ENCODE data around the gene TMEM217. TPM values are rescaled to one million over a fixed set of nuclear protein-coding genes. Genes with fewer than 3 reads are reported as not detected.

TMEM217 gene
- total and polyA plus RNA-seq, 2 of the 8 experiments (the other 6 are each of a cell fraction or from before 2014, with no cell fraction given): 0.60 to 1.1 TPM

- Histone ChIP-seq H3K36me3 (ENCODE audit: control insufficient read depth in 2 of 4, insufficient read depth in 4 of 4, low read length in 3 of 4) (no peaks in the 10 kb centered on the region), H2BK5ac (ENCODE audit: low read depth, low read length) (no peak overlapping the region), H3K4ac (replicated peaks; ENCODE audit: insufficient read length, low read depth, low read length) (no peak overlapping the region), H3K27me3 (replicated peaks in 1 of 4; ENCODE audit: control insufficient read depth in 3 of 4, extremely low read depth in 1 of 4, insufficient read depth in 3 of 4, low read length in 3 of 4) (no peaks in the 10 kb centered on the region; a peak in 1 of 7 replicates), H2BK15ac (ENCODE audit: low read length) (no peak overlapping the region), H3K4me2 (ENCODE audit: insufficient read depth in 1 of 2, low read depth in 2 of 2, low read length in 2 of 2) (no peak overlapping the region), H3K18ac (ENCODE audit: extremely low read depth, low read length) (no peak overlapping the region), H3K23me2 (ENCODE audit: low read depth, low read length) (peaks cover 5% of the 10 kb centered on the region; the same call in 1 of the 2 replicates), H2BK20ac (ENCODE audit: low read length) (no peak overlapping the region), H2BK120ac (replicated peaks; ENCODE audit: low read depth, low read length) (no peak overlapping the region), H3K9me3 (ENCODE audit: insufficient read depth in 2 of 2, low read depth in 1 of 2, low read length in 1 of 2) (no peaks in the 10 kb centered on the region), H2AFZ (ENCODE audit: low read length) (0 out of 2 replicates have a peak overlapping the region, but pooled peaks have one; percentile 18), H3K79me1 (ENCODE audit: low read depth, low read length) (no peaks in the 10 kb centered on the region), H3K27ac (ENCODE audit: low read depth, low read length) (no peak overlapping the region), H3K23ac (ENCODE audit: insufficient read length) (no peak overlapping the region), H2AK5ac (ENCODE audit: low read depth, low read length) (no peak overlapping the region), H3K4me3 (ENCODE audit: extremely low read depth in 1 of 4, insufficient read depth in 2 of 4, low read depth in 3 of 4, low read length in 4 of 4) (no peak overlapping the region), H3K14ac (ENCODE audit: insufficient read length) (no peak overlapping the region), H2BK12ac (ENCODE audit: low read depth, low read length) (no peak overlapping the region), H3K56ac (replicated peaks; ENCODE audit: insufficient read length, low read depth, low read length) (no peak overlapping the region), H4K8ac (ENCODE audit: extremely low read depth, insufficient read depth, low read length) (no peak overlapping the region), H4K20me1 (replicated peaks in 1 of 2; ENCODE audit: control insufficient read depth in 1 of 2, insufficient read depth in 2 of 2, low read length in 2 of 2) (peaks cover 0 to 2% of the 10 kb centered on the region in 2 experiments), H4K5ac (ENCODE audit: insufficient read length, low read depth, low read length) (no peak overlapping the region), H3K4me1 (replicated peaks in 1 of 4; ENCODE audit: control insufficient read depth in 3 of 4, insufficient read depth in 4 of 4, low read length in 3 of 4) (no peaks in the 10 kb centered on the region; a peak in 1 of 7 replicates), H4K91ac (replicated peaks; ENCODE audit: insufficient read length, low read length) (no peak overlapping the region), H3K9ac (replicated peaks in 1 of 4; ENCODE audit: extremely low read depth in 1 of 4, low read depth in 3 of 4, low read length in 3 of 4) (no peak overlapping the region), H3K79me2 (ENCODE audit: control insufficient read depth in 1 of 2, insufficient read depth in 2 of 2, low read length in 2 of 2) (no peaks in the 10 kb centered on the region)
- POLR2A ChIA-PET (ENCODE audit: partially characterized antibody): interaction anchor here (0.6 to 2.8 kb wide), 5 partner anchors 34 to 155 kb away, joined by 3 to 9 read pairs (median 3); no protein-coding TSS in a partner anchor
- 77% methylated on average over 2 of the region's 4 CpGs; no CpG with 5 or more reads in 1 of the 2 experiments for WGBS, 2 experiments (ENCODE audit: extremely low coverage in 1 of 2, insufficient coverage in 1 of 2, insufficient read length in 1 of 2, insufficient replicate concordance in 2 of 2, low coverage in 1 of 2, low lambda C conversion rate in 2 of 2, missing lambda C conversion rate in 1 of 2)
- FAIRE-seq (no peak), DNase-seq (ENCODE audit: low read depth in 1 of 2, low spot score in 2 of 2) (no peak)
- CTCF ChIA-PET (ENCODE audit: partially characterized antibody): interaction anchor here (0.6 to 34.9 kb wide), 10 partner anchors 12 to 465 kb away, joined by 3 to 866 read pairs (median 3); no protein-coding TSS in a partner anchor
- TF ChIP-seq CTBP2 (IDR thresholded peaks at IDR 0.05; ENCODE audit: borderline replicate concordance, insufficient read depth, insufficient read length, low read length) (no peak), RAD21 (IDR thresholded peaks at IDR 0.05 in 1 of 2, conservative IDR thresholded peaks at IDR 0.05 in 1 of 2; ENCODE audit: low read depth in 2 of 2, low read length in 2 of 2) (no peak), CBX8 (IDR thresholded peaks at IDR 0.05; ENCODE audit: borderline replicate concordance, low read depth, low read length) (no peak), POLR2AphosphoS5 (IDR thresholded peaks at IDR 0.05; ENCODE audit: low read depth, low read length) (no peak), MAFK (IDR thresholded peaks at IDR 0.05; ENCODE audit: low read depth, low read length) (no peak), SP2 (IDR thresholded peaks at IDR 0.05; ENCODE audit: low read length) (no peak), JUND (IDR thresholded peaks at IDR 0.05; ENCODE audit: low read length) (no peak), PHF8 (conservative IDR thresholded peaks at IDR 0.05; ENCODE audit: low read depth, low read length) (no peak), RFX5 (IDR thresholded peaks at IDR 0.05; ENCODE audit: borderline replicate concordance, low read depth, low read length) (no peak), TAF7 (optimal IDR thresholded peaks at IDR 0.05; ENCODE audit: borderline replicate concordance, low read depth, low read length) (no peak), SIN3A (conservative IDR thresholded peaks at IDR 0.05 in 1 of 2, IDR thresholded peaks at IDR 0.05 in 1 of 2; ENCODE audit: low read depth in 1 of 2, low read length in 2 of 2) (no peak), BCL11A (IDR thresholded peaks at IDR 0.05; ENCODE audit: low read depth in 2 of 2, low read length in 2 of 2) (no peak), POU5F1 (IDR thresholded peaks at IDR 0.05; ENCODE audit: low read depth, low read length) (no peak)
Observed at GRCh38 chr6:37205997-37206340, 52.0 kb downstream of the TMEM217 start.
